Suprapubic skin (tissue), 4 donors: ENCODE measurements around the gene PCDHGA3.
"Not testable (repeated sequence)": the region's sequence is repeated elsewhere in the genome, so short reads cannot be mapped to it uniquely, and the experiment has no call there.

Experiments used
- CTCF ChIP-seq, 2 donors: fragments of 200-600 bp in 1 of 2; fragments of 450-650 bp in 1 of 2; sonication (generic) in 1 of 2; IDR thresholded peaks; one replicate each; pipeline ENCODE4 v1.5.1; 2016 to 2019; ENCODE audit warnings: antibody characterized with exemption in 2 of 2, mild to moderate bottlenecking in 1 of 2, moderate library complexity in 1 of 2
- EP300 ChIP-seq: sonication (generic); formaldehyde crosslinking; IDR thresholded peaks from one replicate; pipeline ENCODE4 v1.6.1; 2017; ENCODE audit warnings: antibody characterized with exemption
- POLR2A ChIP-seq, 2 donors: fragments of 450-650 bp; IDR thresholded peaks; one replicate each; pipeline ENCODE4 v1.6.1; 2017; ENCODE audit warnings: antibody characterized with exemption in 2 of 2, mild to moderate bottlenecking in 2 of 2, moderate library complexity in 2 of 2
- POLR2AphosphoS5 ChIP-seq, 3 donors: sonication (generic); formaldehyde crosslinking; IDR thresholded peaks; one replicate each; pipeline ENCODE4 v1.6.1; 2017; ENCODE audit warnings: antibody characterized with exemption in 3 of 3

GRCh38 chr5:141375444-141376155, 32.0 kb downstream of the PCDHGA3 start:
- TF ChIP-seq CTCF (IDR thresholded peaks at IDR 0.05); POLR2AphosphoS5 (IDR thresholded peaks at IDR 0.05); POLR2A (IDR thresholded peaks at IDR 0.05); EP300: not testable (repeated sequence)
